Measurements from ENCODE around the gene SARDH.

Gene SARDH

GRCh38 chr9:133713150-133713959, 24.8 kb downstream of the SARDH start:
- no peak for DNase-seq

- DNase-seq = no peak
These were observed 25.7 kb downstream of the SARDH start for GRCh38 chr9:133712221-133713100.

GRCh38 chr9:133711428-133712220, 26.5 kb downstream of the SARDH start:
- no peak for DNase-seq

DNA sequence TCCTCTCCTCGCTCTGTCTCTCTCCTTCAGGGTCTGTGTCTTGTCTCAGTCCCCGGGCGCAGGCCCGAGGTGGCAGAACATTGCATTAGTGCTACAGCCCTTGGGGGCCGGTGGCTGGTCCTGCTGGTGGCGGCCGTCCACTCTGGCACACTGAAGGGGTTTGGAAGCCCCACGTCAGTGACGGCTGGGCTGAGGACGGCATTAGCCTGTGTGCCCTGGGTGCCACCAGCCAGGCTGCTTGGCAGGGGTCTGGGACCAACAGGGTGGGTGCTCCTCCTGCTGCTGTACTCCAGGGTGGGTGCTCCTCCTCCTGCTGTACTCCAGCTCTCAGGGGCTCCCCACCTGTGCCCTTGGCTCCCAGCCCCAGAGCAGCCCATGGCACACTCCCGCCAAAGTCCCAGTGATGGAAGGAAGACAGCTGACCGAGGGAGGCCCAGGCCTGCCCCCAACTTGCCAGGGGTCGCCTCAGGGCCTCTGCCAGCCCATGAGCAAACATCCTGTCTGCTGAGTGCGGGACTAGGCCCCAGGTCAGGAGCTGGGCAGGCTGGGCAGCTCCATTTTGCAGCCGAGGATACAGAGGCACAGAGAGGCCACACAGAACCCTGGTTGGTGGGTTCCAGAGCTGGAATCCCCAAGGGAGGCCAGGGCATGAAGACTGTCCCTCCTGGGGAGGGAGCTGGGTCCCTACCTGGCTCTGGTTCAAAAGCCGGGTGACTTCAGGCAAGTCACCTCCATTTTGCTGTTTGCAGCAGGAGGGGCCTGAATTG, 27.3 kb downstream of the SARDH start:
- no peak for DNase-seq

- DNase-seq = no peak
These were observed 28.2 kb downstream of the SARDH start for GRCh38 chr9:133709691-133710571.

- no peak for DNase-seq
These were observed 29.0 kb downstream of the SARDH start for GRCh38 chr9:133709015-133709611.

- no peak for DNase-seq
These were observed 29.7 kb downstream of the SARDH start for GRCh38 chr9:133708246-133709014.

- DNase-seq = no peak
These were observed 30.3 kb downstream of the SARDH start for GRCh38 chr9:133707763-133708245.

DNA sequence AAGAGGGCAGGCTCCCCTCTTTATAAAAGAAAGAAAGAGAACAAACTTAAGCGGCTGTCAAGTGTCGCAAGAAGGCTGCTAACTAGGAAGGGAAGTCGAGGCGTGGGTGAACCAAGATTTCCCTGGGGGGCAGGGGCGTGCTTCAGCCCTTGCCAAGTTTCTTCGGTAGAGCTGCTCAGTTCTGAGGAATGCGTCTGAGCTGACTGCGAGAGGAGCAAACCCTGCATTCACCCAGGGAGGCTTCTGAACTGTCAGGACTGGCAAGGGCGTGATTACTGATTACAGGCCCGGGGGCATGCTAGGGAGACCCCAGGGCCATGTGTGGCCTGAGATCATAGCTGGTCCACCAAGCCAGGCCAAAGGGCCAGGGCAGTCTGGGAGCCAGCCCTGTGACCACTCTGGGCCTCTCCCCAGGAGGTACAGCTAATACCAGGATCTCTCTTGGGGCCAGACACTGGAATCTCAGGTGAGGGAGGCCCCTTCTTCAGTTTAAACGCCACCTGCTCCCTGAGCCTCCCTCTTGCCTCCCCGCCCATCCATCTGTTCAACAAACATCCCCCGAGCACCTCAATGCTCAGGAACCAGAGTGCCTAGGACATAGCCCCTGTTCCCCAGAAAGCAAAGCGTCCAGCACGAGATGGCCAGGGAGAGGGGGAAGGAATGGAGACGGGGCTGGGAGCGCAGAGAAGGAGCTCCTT, 30.9 kb downstream of the SARDH start:
- no peak for DNase-seq

DNA sequence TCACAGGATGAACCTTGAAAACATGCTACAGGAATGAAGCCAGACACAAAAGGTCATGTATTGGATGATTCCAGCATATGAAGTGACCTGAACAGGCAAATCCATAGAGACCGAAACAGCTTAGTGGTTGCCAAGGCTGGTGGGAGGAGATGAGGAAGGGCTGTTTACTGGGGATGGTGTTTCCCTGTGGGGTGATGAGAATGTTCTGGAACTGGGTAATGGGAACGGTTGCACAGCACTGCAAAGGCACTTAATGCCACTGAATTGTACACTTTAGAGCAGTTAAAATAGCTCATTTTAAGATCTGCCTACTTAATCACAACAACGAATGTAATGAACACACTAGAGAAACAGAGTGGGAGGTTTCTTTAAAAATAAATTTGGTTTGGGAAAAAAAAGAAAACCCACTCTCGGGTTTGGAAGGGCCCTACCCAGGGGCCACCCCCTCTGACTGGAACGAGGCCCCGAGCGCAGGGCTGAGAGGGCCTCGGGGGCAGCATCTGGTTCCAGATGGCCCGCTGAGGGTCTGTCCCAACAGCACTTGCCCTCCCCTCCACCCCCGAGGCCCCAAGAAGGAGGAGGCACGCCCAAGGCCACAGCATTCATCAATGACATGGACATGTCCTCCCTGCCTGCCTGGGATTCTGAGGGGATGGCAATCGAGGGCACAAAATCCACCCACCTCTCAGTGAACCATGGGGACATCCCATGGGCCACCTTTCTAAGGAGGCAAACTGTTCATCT, 31.7 kb downstream of the SARDH start:
- no peak for DNase-seq

- DNase-seq = no peak
These were observed 32.6 kb downstream of the SARDH start for GRCh38 chr9:133705576-133705975.

DNA sequence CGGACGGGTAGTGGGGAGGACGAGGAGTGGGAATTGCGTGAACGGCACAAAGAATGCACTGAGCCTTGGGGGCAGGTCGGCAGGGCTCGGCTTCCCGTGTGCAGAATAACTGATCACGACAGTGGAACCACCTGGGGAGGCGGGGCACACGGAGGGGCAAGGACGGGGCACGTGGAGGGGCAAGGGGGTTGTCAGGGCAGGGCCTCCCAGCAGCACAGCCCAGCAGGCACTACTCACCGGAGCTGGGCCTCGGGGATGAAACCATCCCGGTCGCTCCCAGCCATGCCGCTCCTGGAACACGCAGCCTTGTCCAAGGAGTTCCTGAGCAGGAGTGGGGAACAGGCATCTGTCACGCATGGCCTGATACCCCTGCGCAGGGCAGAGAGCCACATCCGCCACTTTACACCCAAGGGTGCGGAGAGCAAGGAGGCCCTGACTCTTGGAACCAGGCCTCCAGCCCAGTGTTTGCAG, 33.4 kb downstream of the SARDH start:
- DNase-seq = no peak

- no peak for DNase-seq
These were observed 34.4 kb downstream of the SARDH start for GRCh38 chr9:133703591-133704399.

DNA sequence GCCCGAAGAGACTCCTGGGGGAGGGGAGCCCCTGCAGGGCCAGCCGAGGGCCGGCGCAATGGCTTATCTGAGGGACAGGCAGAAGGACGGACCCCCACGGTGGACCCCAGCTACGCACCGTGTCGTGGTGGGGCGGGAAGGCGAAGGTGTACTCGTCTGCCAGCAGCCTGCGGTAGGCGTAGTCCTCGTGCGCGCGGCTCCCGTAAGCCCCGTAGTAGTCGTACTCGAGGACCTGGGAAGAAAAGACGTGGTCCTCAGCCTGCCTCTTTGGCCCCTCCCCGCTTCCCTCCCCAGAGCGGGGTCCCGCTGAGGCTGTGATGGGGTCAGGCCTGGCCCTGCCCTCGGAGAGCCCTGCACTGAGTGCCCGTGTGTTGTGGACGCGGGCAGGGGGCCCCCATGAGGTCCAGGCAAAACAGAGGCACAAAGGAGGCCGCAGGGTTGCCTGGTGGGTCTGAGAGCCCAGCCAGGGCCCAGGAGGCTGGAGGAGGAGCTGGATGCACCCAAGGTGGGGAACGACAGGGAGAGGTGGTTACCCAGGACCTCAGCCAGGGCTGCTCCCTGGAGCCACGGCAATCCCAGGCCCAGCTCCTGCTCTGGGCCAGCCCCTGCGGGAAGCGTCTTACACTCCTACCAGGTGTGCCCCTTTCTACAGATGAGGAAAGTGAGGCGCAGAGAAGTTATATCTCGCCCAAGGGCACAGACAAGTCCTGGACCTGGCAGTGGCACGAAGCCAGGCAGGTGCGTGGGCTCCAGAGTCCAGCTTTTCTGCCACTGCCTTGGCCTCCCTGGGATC, 35.2 kb downstream of the SARDH start:
- DNase-seq = no peak

GRCh38 chr9:133701981-133702797, 36.0 kb downstream of the SARDH start:
- DNase-seq = no peak

All from HCEC 1CT (cell line).